HepG2 (cell line): Measurements from ENCODE around the gene CRABP1. TPM values are rescaled to one million over a fixed set of nuclear protein-coding genes. Genes with fewer than 3 reads are reported as not detected.

ENCODE experiments used
- ATAC-seq: fragments of 200-7000 bp; cut with Tn5 transposase; 3 replicates; pipeline ENCODE4 v1.9.1; 2020; ENCODE audit warnings: mild to moderate bottlenecking, moderate library complexity
- BruUV-seq: library from RNA; stranded (reverse); fragments of 400-500 nt; replicated peaks from 2 replicates; lab custom pipeline; 2021; lab: Mats Ljungman, UMichigan
- CTCF ChIA-PET: fragments of 300-600 bp; formaldehyde crosslinking; extraction: SDS; loops from one replicate; lab custom pipeline; 2021; ENCODE audit warnings: low total read pairs, inconsistent platforms, low intra/inter-chr PET ratio; lab: Yijun Ruan, JAX
- POLR2A ChIA-PET: fragments of 350-600 bp; sonication (Branson Sonifier 250); formaldehyde crosslinking; loops from one replicate; lab custom pipeline; 2020; ENCODE audit warnings: antibody characterized with exemption, inconsistent platforms; lab: Yijun Ruan, JAX
- DNase-seq: peaks from one replicate; pipeline ENCODE4 v3.0.0-alpha.2; 2015; ENCODE audit warnings: low spot score
- FAIRE-seq: peaks from 3 replicates; lab custom pipeline; 2011; peaks lifted over from hg19 to GRCh38; lab: Jason Lieb, UNC
- H2AFZ ChIP-seq: one replicate; pipeline ENCODE4 v1.6.1; 2011; ENCODE audit warnings: low read length, inconsistent platforms
- H3K27ac ChIP-seq: fragments of 300-600 bp; 3 replicates; pipeline ENCODE4 v1.8.0; 2011; ENCODE audit warnings: mixed run types, mild to moderate bottlenecking, mixed read lengths, low read length, inconsistent platforms; ENCODE audit not compliant: insufficient read depth; ENCODE audit errors: extremely low read length
- H3K27me3 ChIP-seq, 2 experiments: fragments of 200-600 bp in 1 of 2; 2 replicates in 1 of 2; 3 replicates in 1 of 2; pipeline versions ENCODE4 v1.6.0 to v1.8.0; 2011; ENCODE audit warnings: low read length in 2 of 2, mild to moderate bottlenecking in 2 of 2, moderate library complexity in 2 of 2, inconsistent platforms in 1 of 2; ENCODE audit not compliant: insufficient read depth in 2 of 2, control insufficient read depth in 1 of 2
- H3K36me3 ChIP-seq, 2 experiments: fragments of 200-600 bp in 1 of 2; replicated peaks in 1 of 2; 2 replicates in 1 of 2; 3 replicates in 1 of 2; pipeline versions ENCODE4 v1.5.1 to v1.8.0; 2011; ENCODE audit warnings: low read length in 2 of 2, inconsistent platforms in 1 of 2; ENCODE audit not compliant: insufficient read depth in 2 of 2, control insufficient read depth in 1 of 2
- H3K4me1 ChIP-seq: 2 replicates; pipeline ENCODE4 v1.5.1; 2012; ENCODE audit warnings: low read length, inconsistent platforms; ENCODE audit not compliant: insufficient read depth
- H3K4me2 ChIP-seq: 2 replicates; pipeline ENCODE4 v1.6.0; 2011; ENCODE audit warnings: low read depth, low read length, inconsistent platforms
- H3K4me3 ChIP-seq, 3 experiments: fragments of 200-600 bp in 1 of 3; sonication (generic), shearing (Covaris generic) in 1 of 3; replicated peaks in 1 of 3; 2 replicates each; pipeline ENCODE4 v1.5.1; 2011 to 2016; ENCODE audit warnings: low read length in 3 of 3, inconsistent platforms in 2 of 3, low read depth in 2 of 3, mild to moderate bottlenecking in 2 of 3, control low read depth in 1 of 3, mixed read lengths in 1 of 3; ENCODE audit not compliant: insufficient read depth in 1 of 3
- H3K79me2 ChIP-seq: one replicate; pipeline ENCODE4 v1.6.1; 2011; ENCODE audit warnings: low read length, inconsistent platforms; ENCODE audit not compliant: insufficient read depth
- H3K9ac ChIP-seq: 2 replicates; pipeline ENCODE4 v1.6.0; 2011; ENCODE audit warnings: mild to moderate bottlenecking, low read depth, low read length, inconsistent platforms; ENCODE audit not compliant: insufficient read depth
- H3K9me3 ChIP-seq: 2 replicates; pipeline ENCODE4 v1.5.1; 2012; ENCODE audit warnings: mild to moderate bottlenecking, low read length
- H4K20me1 ChIP-seq: 2 replicates; pipeline ENCODE4 v1.6.0; 2011; ENCODE audit warnings: inconsistent platforms, mild to moderate bottlenecking, low read length, moderate library complexity; ENCODE audit not compliant: insufficient read depth
- AHR ChIP-seq: IDR thresholded peaks from 2 replicates; pipeline ENCODE4 v1.6.1; 2018; ENCODE audit warnings: missing genetic modification reagents, missing compliant biosample characterization
- ATF6 ChIP-seq: sonication (generic); formaldehyde crosslinking; conservative IDR thresholded peaks from 2 replicates; pipeline ENCODE4 v1.4.0; 2020; ENCODE audit warnings: missing genetic modification reagents
- BHLHE40 ChIP-seq: IDR thresholded peaks from 2 replicates; pipeline ENCODE4 v1.6.1; 2011; ENCODE audit warnings: low read length, improper control_type of control experiment
- CAMTA2 ChIP-seq: sonication (generic); formaldehyde crosslinking; IDR thresholded peaks from 2 replicates; pipeline ENCODE4 v1.4.0; 2020; ENCODE audit warnings: mild to moderate bottlenecking, missing genetic modification reagents, borderline replicate concordance
- FOXP1 ChIP-seq, 2 experiments: fragments of 450-650 bp in 1 of 2; IDR thresholded peaks; 2 replicates each; pipeline ENCODE4 v1.6.1; 2017 to 2018; ENCODE audit warnings: antibody characterized with exemption in 1 of 2
- GFI1 ChIP-seq: sonication (generic); formaldehyde crosslinking; IDR thresholded peaks from 2 replicates; pipeline ENCODE4 v1.5.0; 2020; ENCODE audit warnings: missing genetic modification reagents, mild to moderate bottlenecking, borderline replicate concordance
- HMGXB4 ChIP-seq, 2 experiments: sonication (generic) in 1 of 2; formaldehyde crosslinking in 1 of 2; IDR thresholded peaks; 2 replicates each; pipeline versions ENCODE4 v1.4.0 to v1.6.1; 2018 to 2020; ENCODE audit warnings: missing genetic modification reagents in 2 of 2, borderline replicate concordance in 1 of 2, low read depth in 1 of 2, mild to moderate bottlenecking in 1 of 2, missing biosample characterization in 1 of 2
- KDM3A ChIP-seq: IDR thresholded peaks from 2 replicates; pipeline ENCODE4 v1.6.1; 2018; ENCODE audit warnings: low read depth, missing compliant biosample characterization
- MXI1 ChIP-seq: IDR thresholded peaks from 3 replicates; pipeline ENCODE4 v1.6.1; 2012; ENCODE audit warnings: low read depth, low read length, inconsistent platforms, borderline replicate concordance
- NFKBIZ ChIP-seq: IDR thresholded peaks from 2 replicates; pipeline ENCODE4 v1.6.1; 2018; ENCODE audit warnings: missing genetic modification reagents, missing compliant biosample characterization
- RAD21 ChIP-seq: fragments of 450-650 bp; formaldehyde crosslinking; IDR thresholded peaks from 2 replicates; pipeline ENCODE4 v1.5.0; 2020; ENCODE audit warnings: mild to moderate bottlenecking
- REPIN1 ChIP-seq: sonication (generic); formaldehyde crosslinking; IDR thresholded peaks from 2 replicates; pipeline ENCODE4 v1.8.0; 2022; ENCODE audit warnings: missing genetic modification reagents, low read depth, mild to moderate bottlenecking, borderline replicate concordance
- SAP130 ChIP-seq: IDR thresholded peaks from 2 replicates; pipeline ENCODE4 v1.6.1; 2016; ENCODE audit warnings: low read depth
- ZFP91 ChIP-seq: sonication (generic); formaldehyde crosslinking; IDR thresholded peaks from 2 replicates; pipeline ENCODE4 v1.9.0; 2022; ENCODE audit warnings: missing genetic modification reagents, mild to moderate bottlenecking, borderline replicate concordance
- ZNF12 ChIP-seq: sonication (generic); formaldehyde crosslinking; IDR thresholded peaks from 2 replicates; pipeline ENCODE4 v1.5.0; 2020; ENCODE audit warnings: missing genetic modification reagents
- ZNF558 ChIP-seq: sonication (generic); formaldehyde crosslinking; IDR thresholded peaks from 2 replicates; pipeline ENCODE4 v1.9.0; 2022; ENCODE audit warnings: mild to moderate bottlenecking, missing genetic modification reagents, borderline replicate concordance
- ZNF691 ChIP-seq: sonication (generic); formaldehyde crosslinking; IDR thresholded peaks from 2 replicates; pipeline ENCODE4 v1.4.0; 2020; ENCODE audit warnings: missing genetic modification reagents, low read depth, mild to moderate bottlenecking, borderline replicate concordance
- WGBS: methylation state at CpG from one replicate; pipeline ENCODE4 v1.1.6; 2017; ENCODE audit warnings: low lambda C conversion rate; 5-methylcytosine and 5-hydroxymethylcytosine counted together
- in situ Hi-C: cut with HindIII; loops from 2 replicates; pipeline ENCODE4 v1.10.0; 2017; ENCODE audit warnings: low pct_unique_long_range_greater_than_20kb; ENCODE audit not compliant: extremely low pct_ligation_motif_present
- intact Hi-C: fragments of 100-400 bp; cut with micrococcal nuclease; formaldehyde crosslinking; loops from one replicate; pipeline ENCODE4 v1.10.0; 2022; ENCODE audit not compliant: unreplicated experiment
- polyA plus RNA-seq, 8 experiments: library from polyadenylated mRNA; depleted of rRNA in 3 of 8; stranded (reverse) in 7 of 8; unstranded in 1 of 8; fragments of >200 nt; fragmentation: Illumina TruSeq in 4 of 8; extraction: Trizol in 4 of 8; gene quantifications; 2 replicates each; pipeline versions ENCODE4 v1.2.1 to v1.2.3, GENCODE V29; 2011 to 2016; ENCODE audit warnings: low read depth in 4 of 8, missing spikeins in 1 of 8, mixed read lengths in 1 of 8; ENCODE audit not compliant: insufficient read depth in 1 of 8
- total RNA-seq, 5 experiments: library from RNA; depleted of rRNA; stranded (reverse); fragments of >200 nt; fragmentation: Illumina TruSeq; extraction: Trizol; gene quantifications; 2 replicates each; pipeline ENCODE4 v1.2.3, GENCODE V29; 2016; ENCODE audit warnings: low read depth in 1 of 5

CRABP1 gene
- total and polyA plus RNA-seq, 2 of the 13 experiments (the other 11 are each of a cell fraction or from before 2014, with no cell fraction given), result not detected

- in situ Hi-C loops, result loop anchor here (10.0 kb wide), 2 partner anchors 176 to 406 kb away; no protein-coding TSS in a partner anchor
- Histone ChIP-seq H3K27me3 (peaks cover 0 to 7% of the 10 kb centered on the region in 2 experiments; a peak in 3 of 5 replicates), H3K9ac (no peak overlapping the region), H3K36me3 (no peaks in the 10 kb centered on the region), H2AFZ (no peak overlapping the region), H3K4me3 (no peak overlapping the region), H3K4me2 (peak overlapping the region; percentile 33; the same call in 1 of the 2 replicates), H4K20me1 (no peaks in the 10 kb centered on the region), H3K27ac (no peak overlapping the region), H3K4me1 (peaks cover 31% of the 10 kb centered on the region), H3K79me2 (no peaks in the 10 kb centered on the region), H3K9me3 (no peaks in the 10 kb centered on the region)
- POLR2A ChIA-PET, result no interaction called here
- peak; percentile 79 for ATAC-seq
- peak; percentile 41 for DNase-seq
- intact Hi-C loops, result loop anchor here (1.0 to 10.0 kb wide), 6 partner anchors 66 to 256 kb away; partner anchors contain the start of genes CHRNA5 and IREB2
- no TSS peak for BruUV-seq
- CTCF ChIA-PET, result interaction anchor here (1.0 to 4.1 kb wide), 4 partner anchors 9 to 173 kb away, joined by 3 to 47 read pairs (median 14); no protein-coding TSS in a partner anchor
- 4% methylated on average over 6 of the region's 9 CpGs for WGBS
- FAIRE-seq, result peak; percentile 34
- TF ChIP-seq GFI1 (CRISPR knock-in tag) (no peak), RAD21 (CRISPR knock-in tag) (peak; percentile 88), KDM3A (CRISPR knock-in tag) (peak; percentile 65; the same call in 1 of the 2 replicates), AHR (peak; percentile 68; the same call in 1 of the 2 replicates), ZNF691 (peak; percentile 61; the same call in 1 of the 2 replicates), REPIN1 (CRISPR knock-in tag) (0 out of 2 replicates have a peak, but pooled peaks have one; percentile 32), SAP130 (CRISPR knock-in tag) (no peak), BHLHE40 (peak; percentile 14; the same call in 1 of the 2 replicates), CAMTA2 (no peak), FOXP1 (IDR thresholded peaks at IDR 0.05) (no peak), FOXP1 (CRISPR knock-in tag; IDR thresholded peaks at IDR 0.05) (no peak), HMGXB4 (CRISPR knock-in tag; IDR thresholded peaks at IDR 0.05; ENCODE audit: borderline replicate concordance in 1 of 2, low read depth in 1 of 2) (0 out of 4 replicates have a peak, but pooled peaks of 1 of the 2 experiments have one; percentile 52), MXI1 (no peak), ZNF12 (CRISPR knock-in tag) (0 out of 2 replicates have a peak, but pooled peaks have one; percentile 25), ZNF558 (CRISPR knock-in tag) (no peak), ZFP91 (CRISPR knock-in tag) (no peak; the same call in 1 of the 2 replicates), NFKBIZ (CRISPR knock-in tag) (no peak), ATF6 (CRISPR knock-in tag) (no peak)
Measured at GRCh38 chr15:78308422-78309032, 31.6 kb upstream of the CRABP1 start.
